Progenitor cell of endocrine pancreas (in vitro differentiated cells): Measurements from ENCODE around the gene PDK1. TPM values are rescaled to one million over a fixed set of nuclear protein-coding genes. Genes with fewer than 3 reads are reported as not detected.

Experiments
- DNase-seq: peaks from one replicate; pipeline ENCODE4 v3.0.0; 2021; ENCODE audit warnings: low spot score; ENCODE audit not compliant: unreplicated experiment
- H3K27ac Mint-ChIP-seq: 2 replicates; pipeline ENCODE4 v1.8.0; 2021; ENCODE audit warnings: mild to moderate bottlenecking, moderate library complexity, mixed read lengths
- H3K27me3 Mint-ChIP-seq: 2 replicates; pipeline ENCODE4 v1.8.0; 2021; ENCODE audit warnings: mixed read lengths
- H3K36me3 Mint-ChIP-seq: 2 replicates; pipeline ENCODE4 v1.8.0; 2022; ENCODE audit warnings: mixed read lengths; ENCODE audit not compliant: insufficient read depth
- H3K4me1 Mint-ChIP-seq: 2 replicates; pipeline ENCODE4 v1.8.0; 2021; ENCODE audit warnings: low read depth, mixed read lengths
- H3K4me3 Mint-ChIP-seq: 2 replicates; pipeline ENCODE4 v1.8.0; 2021; ENCODE audit warnings: low read depth, mild to moderate bottlenecking, moderate library complexity, mixed read lengths
- H3K9me3 Mint-ChIP-seq: 2 replicates; pipeline ENCODE4 v1.8.0; 2021; ENCODE audit warnings: low read depth, mixed read lengths
- CTCF ChIP-seq: fragments of 200-600 bp; sonication (generic); IDR thresholded peaks from one replicate; pipeline ENCODE4 v1.5.0; 2021; ENCODE audit warnings: antibody characterized with exemption, mild to moderate bottlenecking; ENCODE audit not compliant: unreplicated experiment
- long read RNA-seq: library from polyadenylated mRNA; unstranded; transcript quantifications from one replicate; pipeline ENCODE4 v2.0.0, GENCODE V29; 2020
- total RNA-seq: library from RNA; stranded (reverse); gene quantifications from 2 replicates; pipeline ENCODE4 v1.2.1, GENCODE V29; 2021

PDK1 gene
- 19.0 and 20.2 TPM in 2 replicates for total RNA-seq
- long read RNA-seq, full-length matches to known transcripts, result 10 of 32 reads
- long read RNA-seq, partial matches to known transcripts, result 4 of 32 reads
- long read RNA-seq, other reads (novel, unspliced or antisense), result 18 of 32 reads

- DNase-seq, result peak; percentile 82
- Mint-ChIP-seq H3K36me3 (no peaks in the 10 kb centered on the region), H3K4me3 (peak within 1 kb of the TSS; percentile 91), H3K9me3 (no peaks in the 10 kb centered on the region), H3K27ac (peak within 1 kb of the TSS; percentile 97), H3K27me3 (peaks cover 23% of the 10 kb centered on the region), H3K4me1 (peaks cover 26% of the 10 kb centered on the region)
- no peak for TF ChIP-seq CTCF
These were observed at the start of gene PDK1 for GRCh38 chr2:172555522-172556283. Gene PDK1 (plus strand): TSS chr2:172556090. CDS start chr2:172556151, 61 bp downstream.

- Mint-ChIP-seq H3K27me3 (no peaks in the 10 kb centered on the region), H3K36me3 (peaks cover 26% of the 10 kb centered on the region)
- TF ChIP-seq CTCF, result no peak
These were observed 48.7 kb upstream of the PDK1 start for GRCh38 chr2:172507199-172507598.

GRCh38 chr2:172510088-172510487 lies 45.8 kb upstream of the PDK1 start:
- Mint-ChIP-seq H3K36me3 (peaks cover 29% of the 10 kb centered on the region), H3K4me1 (no peaks in the 10 kb centered on the region), H3K4me3 (no peak overlapping the region), H3K27me3 (no peaks in the 10 kb centered on the region), H3K9me3 (peaks cover 40% of the 10 kb centered on the region), H3K27ac (no peak overlapping the region)
- no peak for TF ChIP-seq CTCF
- DNase-seq, result no peak

More at GRCh38 chr2:172507199-172507598, 48.7 kb upstream of the PDK1 start:
- H3K4me1 Mint-ChIP-seq, result peaks cover 10% of the 10 kb centered on the region
- H3K9me3 Mint-ChIP-seq, result peaks cover 16% of the 10 kb centered on the region
- no peak overlapping the region for H3K4me3 Mint-ChIP-seq
- DNase-seq, result no peak
- H3K27ac Mint-ChIP-seq, result no peak overlapping the region

- H3K27ac Mint-ChIP-seq, result no peak overlapping the region
- no peaks in the 10 kb centered on the region for H3K27me3 Mint-ChIP-seq
- peaks cover 26% of the 10 kb centered on the region for H3K36me3 Mint-ChIP-seq
- no peak overlapping the region for H3K4me3 Mint-ChIP-seq
- peaks cover 40% of the 10 kb centered on the region for H3K9me3 Mint-ChIP-seq
- H3K4me1 Mint-ChIP-seq, result no peaks in the 10 kb centered on the region
- TF ChIP-seq CTCF, result no peak
- no peak for DNase-seq
These were observed 45.3 kb upstream of the PDK1 start for GRCh38 chr2:172510548-172510947.

- peaks cover 59% of the 10 kb centered on the region for H3K9me3 Mint-ChIP-seq
- H3K36me3 Mint-ChIP-seq, result peaks cover 23% of the 10 kb centered on the region
- no peaks in the 10 kb centered on the region for H3K27me3 Mint-ChIP-seq
- no peak for DNase-seq
- no peak overlapping the region for H3K4me3 Mint-ChIP-seq
- H3K27ac Mint-ChIP-seq, result no peak overlapping the region
- no peak for TF ChIP-seq CTCF
- no peaks in the 10 kb centered on the region for H3K4me1 Mint-ChIP-seq
These were observed 42.9 kb upstream of the PDK1 start for GRCh38 chr2:172512810-172513523.
